PC-9 (cell line): Measurements from ENCODE around the gene LUC7L. TPM values are rescaled to one million over a fixed set of nuclear protein-coding genes. Genes with fewer than 3 reads are reported as not detected.
"Not testable (repeated sequence)": the region's sequence is repeated elsewhere in the genome, so short reads cannot be mapped to it uniquely, and the experiment has no call there.

Experiments used
- BruUV-seq: library from RNA; stranded (reverse); fragments of 400-500 nt; replicated peaks from 2 replicates; lab custom pipeline; 2021; lab: Mats Ljungman, UMichigan
- CTCF ChIA-PET: fragments of 300-600 bp; sonication (Branson Sonifier 250); formaldehyde crosslinking; loops from one replicate; lab custom pipeline; 2022; ENCODE audit warnings: antibody characterized with exemption; lab: Charles Lee
- POLR2A ChIA-PET: fragments of 300-600 bp; sonication (Branson Sonifier 250); formaldehyde crosslinking; loops from one replicate; lab custom pipeline; 2022; ENCODE audit warnings: antibody characterized with exemption; ENCODE audit not compliant: unreplicated experiment; lab: Charles Lee
- DNase-seq, 2 experiments: peaks; one replicate each; pipeline versions ENCODE4 v3.0.0 to v3.0.0-alpha.2; 2015 to 2022; ENCODE audit warnings: mixed read lengths in 1 of 2
- H2AFZ ChIP-seq: fragments of 200-600 bp; sonication (generic); 2 replicates; pipeline ENCODE4 v1.8.1; 2017; ENCODE audit warnings: antibody characterized with exemption
- H3F3A ChIP-seq: fragments of 200-600 bp; sonication (generic); 2 replicates; pipeline ENCODE4 v1.8.1; 2017; ENCODE audit warnings: antibody characterized with exemption, mild to moderate bottlenecking, low read depth; ENCODE audit not compliant: insufficient read depth
- H3K27ac ChIP-seq: fragments of 200-600 bp; sonication (generic); 2 replicates; pipeline ENCODE4 v1.6.1; 2016; ENCODE audit warnings: mixed run types
- H3K27me3 ChIP-seq: fragments of 200-600 bp; sonication (generic); 2 replicates; pipeline ENCODE4 v1.6.1; 2016; ENCODE audit warnings: low read depth, mixed run types; ENCODE audit not compliant: insufficient read depth
- H3K36me3 ChIP-seq: fragments of 200-600 bp; sonication (generic); 2 replicates; pipeline ENCODE4 v1.6.1; 2016; ENCODE audit warnings: low read depth, mixed run types
- H3K4me1 ChIP-seq: fragments of 200-600 bp; sonication (generic); replicated peaks from 2 replicates; pipeline ENCODE4 v1.6.1; 2016; ENCODE audit warnings: mixed run types; ENCODE audit not compliant: insufficient read depth
- H3K4me2 ChIP-seq: fragments of 200-600 bp; sonication (generic); 2 replicates; pipeline ENCODE4 v1.6.1; 2017; ENCODE audit warnings: mixed run types
- H3K4me3 ChIP-seq: fragments of 200-600 bp; sonication (generic); 2 replicates; pipeline ENCODE4 v1.6.1; 2016; ENCODE audit warnings: mixed run types
- H3K79me2 ChIP-seq: fragments of 200-600 bp; sonication (generic); 2 replicates; pipeline ENCODE4 v1.6.1; 2017; ENCODE audit warnings: low read depth, mixed run types
- H3K9me2 ChIP-seq: fragments of 200-600 bp; sonication (generic); 2 replicates; pipeline ENCODE4 v1.8.1; 2017; ENCODE audit warnings: mild to moderate bottlenecking; ENCODE audit not compliant: insufficient read depth
- H3K9me3 ChIP-seq: fragments of 200-600 bp; sonication (generic); 2 replicates; pipeline ENCODE4 v1.8.1; 2016; ENCODE audit warnings: low read depth; ENCODE audit not compliant: insufficient read depth
- H4K20me1 ChIP-seq: fragments of 200-600 bp; sonication (generic); 2 replicates; pipeline ENCODE4 v1.8.1; 2017; ENCODE audit not compliant: insufficient read depth
- CTCF ChIP-seq: fragments of 200-600 bp; sonication (generic); conservative IDR thresholded peaks from 2 replicates; pipeline ENCODE4 v1.6.1; 2017; ENCODE audit warnings: mixed run types, antibody characterized with exemption, mild to moderate bottlenecking, moderate library complexity
- EZH2 ChIP-seq: fragments of 200-600 bp; sonication (generic); IDR thresholded peaks from 2 replicates; pipeline ENCODE4 v1.8.0; 2017; ENCODE audit warnings: antibody characterized with exemption, low read depth
- intact Hi-C: fragments of 100-400 bp; cut with micrococcal nuclease; formaldehyde crosslinking; loops from one replicate; pipeline ENCODE4 v1.10.0; 2022; ENCODE audit not compliant: unreplicated experiment
- total RNA-seq: library from RNA; stranded (reverse); gene quantifications from 2 replicates; pipeline ENCODE4 v1.2.3, GENCODE V29; 2021

The LUC7L gene
- total RNA-seq, 1 experiment from 2014 or later, result 64.3 TPM

DNA sequence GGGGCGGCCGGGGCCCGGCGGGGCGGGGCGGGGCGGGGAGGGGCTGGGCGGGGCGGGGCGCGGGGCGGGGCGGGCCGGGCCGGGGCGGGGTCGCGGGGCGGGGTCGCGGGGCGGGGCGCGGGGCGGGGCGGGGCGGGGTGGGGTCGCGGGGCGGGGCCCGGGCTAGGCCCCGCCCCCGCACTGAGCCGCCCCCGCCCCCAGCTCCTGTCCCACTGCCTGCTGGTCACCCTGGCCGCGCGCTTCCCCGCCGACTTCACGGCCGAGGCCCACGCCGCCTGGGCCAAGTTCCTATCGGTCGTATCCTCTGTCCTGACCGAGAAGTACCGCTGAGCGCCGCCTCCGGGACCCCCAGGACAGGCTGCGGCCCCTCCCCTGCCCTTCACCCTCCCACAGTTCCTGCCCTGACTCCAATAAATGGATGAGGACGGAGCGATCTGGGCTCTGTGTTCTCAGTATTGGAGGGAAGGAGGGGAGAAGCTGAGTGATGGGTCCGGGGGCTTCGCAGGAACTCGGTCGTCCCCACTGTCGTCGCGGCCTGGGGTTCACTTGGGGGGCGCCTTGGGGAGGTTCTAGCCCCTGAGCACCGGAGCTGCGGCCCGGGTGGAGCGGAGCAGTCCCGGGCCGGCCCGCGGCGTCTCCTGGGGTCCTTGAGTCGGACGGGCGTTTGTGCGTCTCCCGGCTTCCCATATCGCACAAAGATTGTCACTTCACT is 64.3 kb downstream of the LUC7L start:
- no peak for DNase-seq
- no peak overlapping the region for H2AFZ ChIP-seq
- intact Hi-C loops, result no loop called here
- H3K9me3 ChIP-seq, result no peaks in the 10 kb centered on the region
- H3K4me1 ChIP-seq, result no peaks in the 10 kb centered on the region
- peaks cover 14% of the 10 kb centered on the region for H3K27me3 ChIP-seq
- no peaks in the 10 kb centered on the region for H4K20me1 ChIP-seq
- no peak overlapping the region for H3K4me3 ChIP-seq
- no peaks in the 10 kb centered on the region for H3K9me2 ChIP-seq
- H3K36me3 ChIP-seq, result no peaks in the 10 kb centered on the region
- POLR2A ChIA-PET, result no interaction called here
- TF ChIP-seq CTCF, result no peak
- no peak for TF ChIP-seq EZH2
- no peak overlapping the region for H3K27ac ChIP-seq
- H3K4me2 ChIP-seq, result no peak overlapping the region
- no TSS peak for BruUV-seq
- CTCF ChIA-PET, result no interaction called here
- no peaks in the 10 kb centered on the region for H3K79me2 ChIP-seq
- H3F3A ChIP-seq, result peaks cover 6% of the 10 kb centered on the region; the same call in 1 of the 2 replicates

GRCh38 chr16:164134-164823 is 65.0 kb downstream of the LUC7L start:
- H3K9me3 ChIP-seq, BruUV-seq, H3K79me2 ChIP-seq, H3K36me3 ChIP-seq, H4K20me1 ChIP-seq, CTCF ChIA-PET, intact Hi-C loops, H3F3A ChIP-seq, H3K4me3 ChIP-seq, DNase-seq, H3K4me1 ChIP-seq, POLR2A ChIA-PET, H3K27ac ChIP-seq, H3K4me2 ChIP-seq, H3K9me2 ChIP-seq, H2AFZ ChIP-seq: not testable (repeated sequence)
- peaks cover 18% of the 10 kb centered on the region for H3K27me3 ChIP-seq

- H3K79me2 ChIP-seq, H3K4me3 ChIP-seq, DNase-seq, H3K36me3 ChIP-seq, H3F3A ChIP-seq, H3K27ac ChIP-seq, H3K4me1 ChIP-seq, intact Hi-C loops, H3K9me3 ChIP-seq, CTCF ChIA-PET, H2AFZ ChIP-seq, POLR2A ChIA-PET, BruUV-seq, H4K20me1 ChIP-seq, H3K9me2 ChIP-seq, H3K4me2 ChIP-seq: not testable (repeated sequence)
- H3K27me3 ChIP-seq, result peaks cover 22% of the 10 kb centered on the region
Measured at GRCh38 chr16:163696-164095, 65.6 kb downstream of the LUC7L start.

GRCh38 chr16:163139-163538 is 66.1 kb downstream of the LUC7L start:
- CTCF ChIA-PET, H3F3A ChIP-seq, H3K9me2 ChIP-seq, BruUV-seq, H2AFZ ChIP-seq, H3K36me3 ChIP-seq, intact Hi-C loops, H4K20me1 ChIP-seq, H3K9me3 ChIP-seq, H3K4me3 ChIP-seq, POLR2A ChIA-PET, H3K27ac ChIP-seq, H3K79me2 ChIP-seq, H3K4me2 ChIP-seq, DNase-seq, H3K4me1 ChIP-seq: not testable (repeated sequence)
- peaks cover 26% of the 10 kb centered on the region for H3K27me3 ChIP-seq
